Measurements from ENCODE around the gene NOXA1.
A peak's percentile ranks its signal among the peaks of the same experiment; 100 is the strongest.

The NOXA1 gene

GRCh38 chr9:137387891-137388560 is 35.2 kb upstream of the NOXA1 start:
- no peak for DNase-seq

GRCh38 chr9:137388589-137389427 is 34.4 kb upstream of the NOXA1 start:
- no peak for DNase-seq

GRCh38 chr9:137389428-137389746 is 33.8 kb upstream of the NOXA1 start:
- no peak for DNase-seq

GRCh38 chr9:137390553-137391410 is 32.4 kb upstream of the NOXA1 start:
- DNase-seq: no peak

GRCh38 chr9:137391411-137391754 is 31.8 kb upstream of the NOXA1 start:
- DNase-seq: no peak

GRCh38 chr9:137392232-137393007 is 30.8 kb upstream of the NOXA1 start:
- no peak for DNase-seq

GRCh38 chr9:137393176-137394150 is 29.7 kb upstream of the NOXA1 start:
- DNase-seq: no peak

- DNase-seq: no peak
Measured at GRCh38 chr9:137394866-137395665, 28.1 kb upstream of the NOXA1 start.

- no peak for DNase-seq
Measured at GRCh38 chr9:137395666-137396010, 27.6 kb upstream of the NOXA1 start.

- DNase-seq: no peak
Measured at GRCh38 chr9:137396227-137396626, 27.0 kb upstream of the NOXA1 start.

- no peak for DNase-seq
Measured at GRCh38 chr9:137396634-137397367, 26.4 kb upstream of the NOXA1 start.

GRCh38 chr9:137397675-137398423 is 25.3 kb upstream of the NOXA1 start:
- peak; percentile 57 for DNase-seq

- no peak for DNase-seq
Measured at GRCh38 chr9:137398561-137399468, 24.4 kb upstream of the NOXA1 start.

- no peak for DNase-seq
Measured at GRCh38 chr9:137402746-137403145, 20.4 kb upstream of the NOXA1 start.

GRCh38 chr9:137403269-137403668 is 19.9 kb upstream of the NOXA1 start:
- no peak for DNase-seq

- no peak for DNase-seq
Measured at GRCh38 chr9:137404961-137405567, 18.1 kb upstream of the NOXA1 start.

- DNase-seq: no peak
Measured at GRCh38 chr9:137405677-137406081, 17.5 kb upstream of the NOXA1 start.

Data from activated naive CD4-positive, alpha-beta T cell treated with anti-CD3 and anti-CD28 coated beads, Interleukin-2, amount 50 U/mL, for 16 hours (primary cell).